ENCODE results near the gene TNFRSF18. TPM values are rescaled to one million over a fixed set of nuclear protein-coding genes. Genes with fewer than 3 reads are reported as not detected.

TNFRSF18 gene
- total and polyA plus RNA-seq, 3 donors from 2014 or later: 0.67 TPM; not detected in 2

DNA sequence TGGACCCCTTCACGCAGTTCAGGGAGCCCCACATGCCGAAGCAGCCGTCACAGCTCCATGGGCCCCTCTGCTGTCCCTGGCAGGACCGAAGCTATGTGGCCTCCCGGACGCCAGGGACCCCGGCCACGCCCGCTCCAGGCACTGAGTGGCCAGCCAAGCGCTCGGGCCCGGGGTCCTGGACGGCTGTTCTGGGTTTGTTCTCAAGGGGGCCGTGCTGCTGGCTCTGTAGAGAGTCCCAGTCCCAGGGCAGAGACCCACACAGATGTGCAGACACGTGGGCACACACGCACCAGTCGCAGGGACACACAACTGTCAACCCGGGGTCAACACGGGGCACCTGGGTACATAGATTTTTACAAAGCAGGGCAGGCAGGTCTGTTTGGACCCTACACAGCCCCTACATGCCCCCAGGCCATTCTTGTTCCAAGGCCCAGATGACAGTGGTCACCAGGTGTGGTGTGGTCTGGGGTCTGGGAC lies 32.3 kb upstream of the TNFRSF18 start:
- Histone ChIP-seq H3K36me3 (ENCODE audit: low read depth, missing control alignments) (no peaks in the 10 kb centered on the region), H3K27ac (no peak overlapping the region), H3K9me3 (no peaks in the 10 kb centered on the region), H3K4me3 (no peak overlapping the region), H3K27me3 (no peaks in the 10 kb centered on the region), H3K4me1 (no peaks in the 10 kb centered on the region)
- TF ChIP-seq, protein P1, sequence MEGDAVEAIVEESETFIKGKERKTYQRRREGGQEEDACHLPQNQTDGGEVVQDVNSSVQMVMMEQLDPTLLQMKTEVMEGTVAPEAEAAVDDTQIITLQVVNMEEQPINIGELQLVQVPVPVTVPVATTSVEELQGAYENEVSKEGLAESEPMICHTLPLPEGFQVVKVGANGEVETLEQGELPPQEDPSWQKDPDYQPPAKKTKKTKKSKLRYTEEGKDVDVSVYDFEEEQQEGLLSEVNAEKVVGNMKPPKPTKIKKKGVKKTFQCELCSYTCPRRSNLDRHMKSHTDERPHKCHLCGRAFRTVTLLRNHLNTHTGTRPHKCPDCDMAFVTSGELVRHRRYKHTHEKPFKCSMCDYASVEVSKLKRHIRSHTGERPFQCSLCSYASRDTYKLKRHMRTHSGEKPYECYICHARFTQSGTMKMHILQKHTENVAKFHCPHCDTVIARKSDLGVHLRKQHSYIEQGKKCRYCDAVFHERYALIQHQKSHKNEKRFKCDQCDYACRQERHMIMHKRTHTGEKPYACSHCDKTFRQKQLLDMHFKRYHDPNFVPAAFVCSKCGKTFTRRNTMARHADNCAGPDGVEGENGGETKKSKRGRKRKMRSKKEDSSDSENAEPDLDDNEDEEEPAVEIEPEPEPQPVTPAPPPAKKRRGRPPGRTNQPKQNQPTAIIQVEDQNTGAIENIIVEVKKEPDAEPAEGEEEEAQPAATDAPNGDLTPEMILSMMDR (IDR thresholded peaks at IDR 0.05): no peak
- no peak for TF ChIP-seq POLR2A (IDR thresholded peaks at IDR 0.05)
- no peak for DNase-seq
- WGBS, 2 donors: 73 to 81% methylated on average over 9 to 15 of the region's 19 CpGs
- intact Hi-C loops (cut with DNase I; ENCODE audit: low total_unique reads): no loop called here

DNA sequence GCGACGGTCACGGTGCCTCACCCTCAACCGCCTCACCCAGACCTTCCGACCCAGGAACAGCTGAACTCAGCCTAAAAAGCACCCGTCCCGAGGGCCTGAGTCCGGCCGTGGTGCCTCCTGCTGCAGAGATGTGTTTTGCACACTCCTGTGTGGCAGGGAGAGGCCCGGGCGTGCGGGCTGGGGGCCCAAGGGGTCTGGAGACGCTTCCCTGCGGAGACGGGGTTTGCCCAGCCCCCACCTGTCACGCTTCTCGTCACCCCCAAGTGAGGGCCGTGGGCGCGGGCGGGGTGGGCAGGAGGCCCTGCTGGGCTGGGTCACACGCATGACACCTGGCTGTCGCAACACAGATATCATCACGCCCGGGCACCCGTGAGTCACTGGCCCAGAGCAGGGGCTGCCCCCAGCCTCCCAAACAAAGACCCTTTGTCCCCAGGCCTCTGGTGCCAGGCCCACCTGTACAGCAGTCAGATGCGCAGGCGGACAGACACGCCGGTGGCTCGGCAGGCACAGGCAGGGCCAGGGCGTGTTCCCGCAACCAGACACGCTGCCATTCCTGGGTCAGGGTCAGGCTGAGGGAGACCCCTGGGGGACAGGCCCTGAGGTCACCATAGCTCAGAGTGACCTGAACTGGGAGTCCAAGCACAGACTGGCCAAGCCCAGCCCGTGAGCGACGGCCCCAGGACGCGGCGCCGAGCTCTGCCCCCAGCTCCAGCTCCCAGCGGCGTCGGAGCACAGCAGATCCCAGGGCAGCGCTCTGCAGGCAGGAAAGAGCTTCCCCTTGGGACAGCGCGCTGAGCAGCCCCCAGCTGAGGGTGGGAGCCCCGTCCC lies 31.7 kb upstream of the TNFRSF18 start:
- intact Hi-C loops (cut with DNase I; ENCODE audit: low total_unique reads): no loop called here
- Histone ChIP-seq H3K27me3 (no peaks in the 10 kb centered on the region), H3K36me3 (ENCODE audit: low read depth, missing control alignments) (no peaks in the 10 kb centered on the region), H3K9me3 (no peaks in the 10 kb centered on the region), H3K4me3 (no peak overlapping the region), H3K4me1 (no peaks in the 10 kb centered on the region), H3K27ac (no peak overlapping the region)
- DNase-seq: no peak
- 54 to 77% methylated on average over 10 to 47 of the region's 48 CpGs for WGBS, 2 donors
- TF ChIP-seq, protein P1 (IDR thresholded peaks at IDR 0.05): no peak
- no peak for TF ChIP-seq POLR2A (IDR thresholded peaks at IDR 0.05)

DNA sequence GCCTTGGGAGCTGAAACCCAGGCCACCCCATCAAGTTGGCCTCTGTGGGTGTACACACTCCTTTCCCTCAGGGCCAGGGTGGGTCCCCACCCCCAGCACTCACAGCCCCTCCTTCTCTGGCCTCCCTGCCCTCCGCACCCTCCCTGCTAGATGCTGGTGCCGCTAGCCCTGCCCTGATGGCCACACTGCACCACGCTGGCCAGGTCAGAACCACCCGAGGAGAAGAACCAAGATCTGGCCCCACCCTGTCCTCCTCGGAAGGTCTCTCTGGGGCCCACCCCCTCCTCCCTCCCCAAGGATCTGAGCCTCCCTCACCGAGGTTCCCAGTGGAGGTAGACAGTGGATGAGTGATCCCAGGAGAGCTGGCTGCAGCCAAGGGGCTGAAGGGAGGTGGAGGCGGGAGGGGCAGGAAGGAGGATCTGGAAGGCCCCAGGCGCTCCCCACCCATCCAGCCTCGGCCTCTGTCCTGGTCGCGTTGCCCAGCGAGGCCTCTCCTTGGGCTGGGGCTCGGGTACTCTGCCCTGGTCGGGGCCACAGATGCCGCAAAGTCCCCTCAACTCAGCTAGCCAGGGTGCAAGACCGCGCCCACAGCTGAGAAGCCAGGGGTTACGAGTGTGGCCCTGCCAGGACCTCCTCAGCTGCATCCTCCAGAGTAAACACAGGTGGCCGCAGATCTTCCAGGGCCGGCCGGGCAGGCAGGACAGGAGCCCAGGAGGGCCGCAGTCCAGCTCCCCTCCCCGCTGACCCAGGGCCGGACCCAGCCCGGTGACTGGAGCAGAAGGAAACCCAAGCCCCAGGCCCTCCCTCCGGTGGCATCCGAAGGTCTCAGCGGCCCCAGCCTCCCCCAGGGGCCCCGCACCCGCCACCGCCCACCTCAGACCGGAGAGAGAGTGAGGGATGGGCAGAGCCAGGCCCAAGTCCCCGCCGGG lies 30.8 kb upstream of the TNFRSF18 start:
- intact Hi-C loops (cut with DNase I; ENCODE audit: low total_unique reads): no loop called here
- no peaks in the 10 kb centered on the region for H3K9me3 ChIP-seq
- H3K27ac ChIP-seq: no peak overlapping the region
- no peak for TF ChIP-seq POLR2A (IDR thresholded peaks at IDR 0.05)
- TF ChIP-seq, protein P1 (IDR thresholded peaks at IDR 0.05): no peak
- H3K27me3 ChIP-seq: no peaks in the 10 kb centered on the region
- 48 to 64% methylated on average over 12 to 32 of the region's 34 CpGs for WGBS, 2 donors
- no peak overlapping the region for H3K4me3 ChIP-seq
- no peak for DNase-seq
- no peaks in the 10 kb centered on the region for H3K36me3 ChIP-seq (ENCODE audit: low read depth, missing control alignments)
- H3K4me1 ChIP-seq: no peaks in the 10 kb centered on the region

DNA sequence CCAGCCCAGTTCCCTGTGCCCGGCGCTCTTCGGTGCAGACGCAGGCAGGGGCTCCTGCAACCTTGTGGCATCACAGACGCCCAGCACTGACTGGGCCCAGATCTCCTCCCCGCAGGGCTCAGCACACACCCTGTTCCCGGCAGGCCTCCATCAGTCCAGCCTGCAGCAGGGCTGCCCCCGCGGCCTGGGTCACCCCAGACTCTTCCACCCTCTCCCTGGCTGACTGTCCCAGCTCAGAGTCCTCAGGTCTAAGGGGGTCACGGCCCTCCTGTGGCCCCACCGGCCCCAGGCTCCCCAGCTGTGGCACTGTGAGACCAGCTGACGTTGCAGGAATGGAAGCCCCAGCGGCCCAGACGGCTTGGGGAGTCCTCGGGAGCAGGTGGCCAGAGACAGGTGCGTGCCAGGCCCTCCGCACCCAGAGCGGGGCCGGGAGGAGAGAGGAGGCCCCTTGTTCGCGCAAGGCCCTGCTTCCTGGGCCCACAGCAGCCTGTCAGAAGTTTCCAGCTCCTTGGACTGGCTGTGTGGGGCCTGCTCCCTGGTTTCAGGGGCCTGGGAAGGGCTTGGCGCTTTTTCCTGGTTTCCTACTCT lies 29.9 kb upstream of the TNFRSF18 start:
- no peaks in the 10 kb centered on the region for H3K36me3 ChIP-seq (ENCODE audit: low read depth, missing control alignments)
- WGBS, 2 donors: 81 to 86% methylated on average over 11 to 21 of the region's 22 CpGs
- no peak overlapping the region for H3K27ac ChIP-seq
- no peak overlapping the region for H3K4me3 ChIP-seq
- H3K4me1 ChIP-seq: no peaks in the 10 kb centered on the region
- no peaks in the 10 kb centered on the region for H3K27me3 ChIP-seq
- no peak for DNase-seq
- intact Hi-C loops (cut with DNase I; ENCODE audit: low total_unique reads): no loop called here
- TF ChIP-seq, protein P1 (IDR thresholded peaks at IDR 0.05): no peak
- no peak for TF ChIP-seq POLR2A (IDR thresholded peaks at IDR 0.05)
- no peaks in the 10 kb centered on the region for H3K9me3 ChIP-seq

Data from testis (tissue), 3 donors.